MM.1S (cell line): ENCODE data around the gene EFTUD2.

Source experiments
- CTCF ChIP-seq: fragments of 300-600 bp; sonication (generic); IDR thresholded peaks from 2 replicates; pipeline ENCODE4 v1.5.1; 2016; ENCODE audit warnings: antibody characterized with exemption, low read length, mixed read lengths
- EZH2phosphoT487 ChIP-seq: fragments of 300-600 bp; sonication (generic); IDR thresholded peaks from 2 replicates; pipeline ENCODE4 v1.6.1; 2018; ENCODE audit warnings: antibody characterized with exemption, low read length

DNA sequence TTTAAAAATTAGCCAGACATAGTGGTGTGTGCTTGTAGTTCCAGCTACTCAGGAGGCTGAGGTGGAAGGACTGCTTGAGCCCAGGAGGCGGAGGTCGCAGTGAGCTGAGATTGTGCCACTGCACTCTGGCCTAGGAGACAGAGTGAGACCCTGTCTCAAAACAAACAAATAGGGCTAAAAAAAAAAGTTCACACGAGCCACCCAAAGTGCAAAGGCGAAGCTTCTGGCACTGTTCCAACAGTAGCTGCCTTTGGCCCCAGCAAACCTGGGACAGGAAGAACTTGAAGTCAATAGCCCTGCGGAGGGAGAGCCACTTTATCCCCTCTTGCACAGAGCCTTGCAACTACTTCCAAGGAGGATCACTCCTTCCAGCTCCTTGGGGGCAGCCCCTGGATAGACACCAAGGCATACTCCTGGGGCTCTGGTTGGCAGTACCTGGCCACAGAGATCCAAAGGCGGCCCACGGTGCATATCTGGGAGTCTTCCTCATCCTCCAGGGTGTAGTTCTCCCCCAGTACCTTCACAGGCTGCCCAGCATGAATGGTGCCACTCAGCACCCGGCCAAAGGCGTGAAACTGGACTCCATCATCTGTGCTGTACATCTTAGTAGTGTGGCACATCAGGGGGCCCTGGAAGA is 36.8 kb downstream of the EFTUD2 start:
- TF ChIP-seq CTCF (no peak), EZH2phosphoT487 (no peak)
